PC-9 (cell line): Measurements from ENCODE around the gene LRRC26. TPM values are rescaled to one million over a fixed set of nuclear protein-coding genes. Genes with fewer than 3 reads are reported as not detected.
"Not testable (repeated sequence)": the region's sequence is repeated elsewhere in the genome, so short reads cannot be mapped to it uniquely, and the experiment has no call there.

ENCODE experiments used
- BruUV-seq: library from RNA; stranded (reverse); fragments of 400-500 nt; replicated peaks from 2 replicates; lab custom pipeline; 2021; lab: Mats Ljungman, UMichigan
- CTCF ChIA-PET: fragments of 300-600 bp; sonication (Branson Sonifier 250); formaldehyde crosslinking; loops from one replicate; lab custom pipeline; 2022; ENCODE audit warnings: antibody characterized with exemption; lab: Charles Lee
- POLR2A ChIA-PET: fragments of 300-600 bp; sonication (Branson Sonifier 250); formaldehyde crosslinking; loops from one replicate; lab custom pipeline; 2022; ENCODE audit warnings: antibody characterized with exemption; ENCODE audit not compliant: unreplicated experiment; lab: Charles Lee
- DNase-seq, 2 experiments: peaks; one replicate each; pipeline versions ENCODE4 v3.0.0 to v3.0.0-alpha.2; 2015 to 2022; ENCODE audit warnings: mixed read lengths in 1 of 2
- H2AFZ ChIP-seq: fragments of 200-600 bp; sonication (generic); 2 replicates; pipeline ENCODE4 v1.8.1; 2017; ENCODE audit warnings: antibody characterized with exemption
- H3F3A ChIP-seq: fragments of 200-600 bp; sonication (generic); 2 replicates; pipeline ENCODE4 v1.8.1; 2017; ENCODE audit warnings: antibody characterized with exemption, mild to moderate bottlenecking, low read depth; ENCODE audit not compliant: insufficient read depth
- H3K27ac ChIP-seq: fragments of 200-600 bp; sonication (generic); 2 replicates; pipeline ENCODE4 v1.6.1; 2016; ENCODE audit warnings: mixed run types
- H3K27me3 ChIP-seq: fragments of 200-600 bp; sonication (generic); 2 replicates; pipeline ENCODE4 v1.6.1; 2016; ENCODE audit warnings: low read depth, mixed run types; ENCODE audit not compliant: insufficient read depth
- H3K36me3 ChIP-seq: fragments of 200-600 bp; sonication (generic); 2 replicates; pipeline ENCODE4 v1.6.1; 2016; ENCODE audit warnings: low read depth, mixed run types
- H3K4me1 ChIP-seq: fragments of 200-600 bp; sonication (generic); replicated peaks from 2 replicates; pipeline ENCODE4 v1.6.1; 2016; ENCODE audit warnings: mixed run types; ENCODE audit not compliant: insufficient read depth
- H3K4me2 ChIP-seq: fragments of 200-600 bp; sonication (generic); 2 replicates; pipeline ENCODE4 v1.6.1; 2017; ENCODE audit warnings: mixed run types
- H3K4me3 ChIP-seq: fragments of 200-600 bp; sonication (generic); 2 replicates; pipeline ENCODE4 v1.6.1; 2016; ENCODE audit warnings: mixed run types
- H3K79me2 ChIP-seq: fragments of 200-600 bp; sonication (generic); 2 replicates; pipeline ENCODE4 v1.6.1; 2017; ENCODE audit warnings: low read depth, mixed run types
- H3K9me2 ChIP-seq: fragments of 200-600 bp; sonication (generic); 2 replicates; pipeline ENCODE4 v1.8.1; 2017; ENCODE audit warnings: mild to moderate bottlenecking; ENCODE audit not compliant: insufficient read depth
- H3K9me3 ChIP-seq: fragments of 200-600 bp; sonication (generic); 2 replicates; pipeline ENCODE4 v1.8.1; 2016; ENCODE audit warnings: low read depth; ENCODE audit not compliant: insufficient read depth
- H4K20me1 ChIP-seq: fragments of 200-600 bp; sonication (generic); 2 replicates; pipeline ENCODE4 v1.8.1; 2017; ENCODE audit not compliant: insufficient read depth
- EZH2 ChIP-seq: fragments of 200-600 bp; sonication (generic); IDR thresholded peaks from 2 replicates; pipeline ENCODE4 v1.8.0; 2017; ENCODE audit warnings: antibody characterized with exemption, low read depth
- intact Hi-C: fragments of 100-400 bp; cut with micrococcal nuclease; formaldehyde crosslinking; loops from one replicate; pipeline ENCODE4 v1.10.0; 2022; ENCODE audit not compliant: unreplicated experiment
- total RNA-seq: library from RNA; stranded (reverse); gene quantifications from 2 replicates; pipeline ENCODE4 v1.2.3, GENCODE V29; 2021
- TF ChIP-seq, protein P1 (sequence below): fragments of 200-600 bp; sonication (generic); conservative IDR thresholded peaks from 2 replicates; pipeline ENCODE4 v1.6.1; 2017; ENCODE audit warnings: mixed run types, antibody characterized with exemption, mild to moderate bottlenecking, moderate library complexity

The LRRC26 gene
- total RNA-seq, 1 experiment from 2014 or later: 2.3 TPM

DNA sequence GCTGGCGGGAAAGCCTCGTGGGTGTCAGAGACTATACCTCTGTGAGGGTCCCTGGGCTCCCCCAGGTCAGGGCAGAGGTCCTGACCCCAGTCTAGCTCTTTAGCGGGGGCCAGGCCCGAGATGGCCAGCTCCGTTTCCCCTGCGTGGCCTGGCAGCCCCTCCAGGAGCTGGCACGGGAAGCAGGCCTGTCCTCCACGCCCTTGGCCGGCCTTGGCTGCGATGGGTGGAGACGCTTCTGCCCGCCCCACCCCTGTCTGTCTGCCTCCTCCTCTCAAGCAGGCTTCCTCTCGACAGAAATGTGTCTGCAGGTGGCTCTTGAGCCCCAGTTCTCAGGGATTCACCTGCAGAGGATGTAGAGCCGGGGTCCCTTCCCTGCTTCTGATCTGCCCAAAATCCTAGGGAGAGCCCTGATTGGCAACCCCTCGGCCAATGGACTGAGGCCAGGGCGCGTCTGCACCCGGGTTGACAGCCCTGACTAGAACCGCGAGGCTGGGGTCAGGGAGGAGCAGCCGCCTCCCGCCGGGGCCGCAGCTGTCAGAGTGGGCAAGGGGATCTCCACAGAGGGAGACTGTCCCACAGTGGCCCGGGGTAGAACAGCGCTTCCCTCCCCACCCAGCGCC is 33.5 kb downstream of the LRRC26 start:
- POLR2A ChIA-PET: no interaction called here
- Histone ChIP-seq H2AFZ (no peak overlapping the region), H3F3A (peaks cover 20% of the 10 kb centered on the region; the same call in 1 of the 2 replicates), H3K9me2 (no peaks in the 10 kb centered on the region), H3K4me3 (no peak overlapping the region), H3K79me2 (no peaks in the 10 kb centered on the region), H3K27me3 (peaks cover 14% of the 10 kb centered on the region; the same call in 1 of the 2 replicates), H3K27ac (no peak overlapping the region), H3K9me3 (no peaks in the 10 kb centered on the region), H3K4me2 (no peak overlapping the region), H3K4me1 (no peaks in the 10 kb centered on the region), H4K20me1 (no peaks in the 10 kb centered on the region), H3K36me3 (no peaks in the 10 kb centered on the region)
- intact Hi-C loops: no loop called here
- no peak for TF ChIP-seq EZH2
- TF ChIP-seq, protein P1, sequence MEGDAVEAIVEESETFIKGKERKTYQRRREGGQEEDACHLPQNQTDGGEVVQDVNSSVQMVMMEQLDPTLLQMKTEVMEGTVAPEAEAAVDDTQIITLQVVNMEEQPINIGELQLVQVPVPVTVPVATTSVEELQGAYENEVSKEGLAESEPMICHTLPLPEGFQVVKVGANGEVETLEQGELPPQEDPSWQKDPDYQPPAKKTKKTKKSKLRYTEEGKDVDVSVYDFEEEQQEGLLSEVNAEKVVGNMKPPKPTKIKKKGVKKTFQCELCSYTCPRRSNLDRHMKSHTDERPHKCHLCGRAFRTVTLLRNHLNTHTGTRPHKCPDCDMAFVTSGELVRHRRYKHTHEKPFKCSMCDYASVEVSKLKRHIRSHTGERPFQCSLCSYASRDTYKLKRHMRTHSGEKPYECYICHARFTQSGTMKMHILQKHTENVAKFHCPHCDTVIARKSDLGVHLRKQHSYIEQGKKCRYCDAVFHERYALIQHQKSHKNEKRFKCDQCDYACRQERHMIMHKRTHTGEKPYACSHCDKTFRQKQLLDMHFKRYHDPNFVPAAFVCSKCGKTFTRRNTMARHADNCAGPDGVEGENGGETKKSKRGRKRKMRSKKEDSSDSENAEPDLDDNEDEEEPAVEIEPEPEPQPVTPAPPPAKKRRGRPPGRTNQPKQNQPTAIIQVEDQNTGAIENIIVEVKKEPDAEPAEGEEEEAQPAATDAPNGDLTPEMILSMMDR: no peak
- DNase-seq: no peak
- CTCF ChIA-PET: no interaction called here
- no TSS peak for BruUV-seq

DNA sequence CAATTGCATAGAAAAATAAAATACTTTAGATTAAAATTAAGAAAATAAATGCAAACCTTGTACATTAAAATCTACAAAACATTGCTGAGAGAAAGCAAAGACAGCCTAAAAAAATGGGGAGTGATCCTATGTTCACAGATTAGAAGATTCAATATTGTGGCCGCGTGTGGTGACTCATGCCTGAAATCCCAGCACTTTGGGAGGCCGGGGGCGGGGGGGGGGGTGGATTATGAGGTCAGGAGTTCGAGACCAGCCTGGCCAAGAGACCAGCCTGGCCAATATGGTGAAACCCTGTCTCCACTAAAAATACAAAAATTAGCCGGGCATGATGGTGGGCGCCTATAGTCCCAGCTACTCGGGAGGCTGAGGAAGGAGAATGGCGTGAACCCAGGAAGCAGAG is 34.7 kb downstream of the LRRC26 start:
- H3K27me3 ChIP-seq, intact Hi-C loops, H2AFZ ChIP-seq, H3K79me2 ChIP-seq, H3K4me1 ChIP-seq, H3K4me2 ChIP-seq, H3K36me3 ChIP-seq, H3K9me3 ChIP-seq, BruUV-seq, H4K20me1 ChIP-seq, DNase-seq, H3K27ac ChIP-seq, H3K4me3 ChIP-seq, H3K9me2 ChIP-seq: not testable (repeated sequence)
- ChIA-PET CTCF (interaction anchor here (0.6 kb wide), 1 partner anchor 19 kb away, joined by 11 read pairs; no protein-coding TSS in a partner anchor), POLR2A (interaction anchor here (0.6 kb wide), 3 partner anchors 8 to 468 kb away, joined by 8 to 11 read pairs (median 9); no protein-coding TSS in a partner anchor)
- H3F3A ChIP-seq: peaks cover 20% of the 10 kb centered on the region; the same call in 1 of the 2 replicates

DNA sequence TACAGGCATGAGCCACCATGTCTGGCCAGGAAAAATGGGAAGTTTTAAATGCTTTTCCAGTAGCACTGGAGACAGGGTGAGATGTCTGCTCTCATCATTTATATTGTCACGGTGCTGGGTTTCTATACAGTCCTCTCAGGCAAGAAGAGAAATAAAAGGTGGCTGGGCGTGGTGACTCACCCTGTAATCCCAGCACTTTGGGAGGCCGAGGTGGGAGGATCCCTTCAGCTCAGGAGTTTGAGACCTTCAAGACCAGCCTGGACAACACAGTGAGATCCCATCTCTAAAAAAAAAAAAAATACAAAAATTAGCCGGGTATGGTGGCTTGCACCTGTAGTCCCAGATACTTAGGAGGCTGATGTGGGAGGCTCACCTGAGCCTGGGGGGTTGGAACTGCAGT is 35.7 kb downstream of the LRRC26 start:
- Histone ChIP-seq H3K27ac (no peak overlapping the region), H3K4me1 (peaks cover 6% of the 10 kb centered on the region), H3K4me2 (no peak overlapping the region), H3K36me3 (no peaks in the 10 kb centered on the region), H2AFZ (no peak overlapping the region), H3K79me2 (peaks cover 10% of the 10 kb centered on the region), H3K9me2 (no peaks in the 10 kb centered on the region), H3K4me3 (no peak overlapping the region), H4K20me1 (no peaks in the 10 kb centered on the region), H3K9me3 (no peaks in the 10 kb centered on the region), H3K27me3 (0 out of 2 replicates have a peak, but pooled peaks cover 4% of the 10 kb centered on the region), H3F3A (peaks cover 20% of the 10 kb centered on the region; the same call in 1 of the 2 replicates)
- intact Hi-C loops: no loop called here
- BruUV-seq: no TSS peak
- ChIA-PET POLR2A (no interaction called here), CTCF (interaction anchor here (0.7 kb wide), 1 partner anchor 29 kb away, joined by 3 read pairs; no protein-coding TSS in a partner anchor)
- DNase-seq: no peak
- TF ChIP-seq EZH2: no peak
- TF ChIP-seq, protein P1: no peak
